Liver (tissue), 9 donors: ENCODE measurements around the gene LMLN. TPM values are rescaled to one million over a fixed set of nuclear protein-coding genes. Genes with fewer than 3 reads are reported as not detected.

Source experiments
- DNase-seq: peaks from one replicate; pipeline ENCODE4 v3.0.0-alpha.2; 2017; ENCODE audit warnings: low spot score
- H3K27ac ChIP-seq, 2 donors: one replicate each; pipeline ENCODE4 v1.7.0; 2013; ENCODE audit warnings: inconsistent platforms in 2 of 2, low read length in 2 of 2, control low read depth in 1 of 2, low read depth in 1 of 2, mild to moderate bottlenecking in 1 of 2
- H3K27me3 ChIP-seq, 4 donors: one replicate each; pipeline versions ENCODE4 v1.6.1 to v1.7.0; 2013; ENCODE audit warnings: low read length in 3 of 4, inconsistent platforms in 1 of 4, mild to moderate bottlenecking in 1 of 4, moderate library complexity in 1 of 4; ENCODE audit not compliant: control insufficient read depth in 4 of 4, insufficient read depth in 4 of 4
- H3K36me3 ChIP-seq, 4 donors: one replicate each; pipeline versions ENCODE4 v1.6.1 to v1.7.0; 2013; ENCODE audit warnings: low read length in 3 of 4, mild to moderate bottlenecking in 3 of 4, low read depth in 1 of 4, moderate library complexity in 1 of 4; ENCODE audit not compliant: control insufficient read depth in 4 of 4, insufficient read depth in 3 of 4
- H3K4me1 ChIP-seq, 4 donors: one replicate each; pipeline versions ENCODE4 v1.6.1 to v1.7.0; 2013; ENCODE audit warnings: low read length in 3 of 4, mild to moderate bottlenecking in 3 of 4, moderate library complexity in 1 of 4; ENCODE audit not compliant: control insufficient read depth in 4 of 4, insufficient read depth in 4 of 4
- H3K4me3 ChIP-seq, 3 donors: one replicate each; pipeline versions ENCODE4 v1.6.1 to v1.7.0; 2013; ENCODE audit warnings: low read length in 3 of 3, control low read depth in 1 of 3, low read depth in 1 of 3, mild to moderate bottlenecking in 1 of 3
- H3K9ac ChIP-seq, 2 donors: one replicate each; pipeline ENCODE4 v1.7.0; 2013; ENCODE audit warnings: low read length in 2 of 2, mild to moderate bottlenecking in 2 of 2, moderate library complexity in 2 of 2, control low read depth in 1 of 2, low read depth in 1 of 2
- H3K9me3 ChIP-seq, 4 donors: one replicate each; pipeline versions ENCODE4 v1.6.1 to v1.7.0; 2013; ENCODE audit warnings: low read length in 3 of 4; ENCODE audit not compliant: control insufficient read depth in 4 of 4
- ATF3 ChIP-seq: IDR thresholded peaks from 2 replicates; pipeline ENCODE4 v1.6.1; 2016; ENCODE audit warnings: antibody characterized with exemption
- CTCF ChIP-seq: fragments of 150-350 bp; IDR thresholded peaks from 2 replicates; pipeline ENCODE4 v1.5.1; 2017; ENCODE audit warnings: improper control_type of control experiment, low read depth, low read length; ENCODE audit not compliant: missing input control
- EGR1 ChIP-seq, 2 donors: IDR thresholded peaks; 2 replicates each; pipeline ENCODE4 v1.6.1; 2016 to 2018; ENCODE audit warnings: antibody characterized with exemption in 2 of 2, low read depth in 2 of 2
- FOXA1 ChIP-seq: IDR thresholded peaks from 2 replicates; pipeline ENCODE4 v1.6.1; 2016; ENCODE audit warnings: antibody characterized with exemption
- FOXA2 ChIP-seq: IDR thresholded peaks from 2 replicates; pipeline ENCODE4 v1.6.1; 2016; ENCODE audit warnings: antibody characterized with exemption
- GABPA ChIP-seq, 2 donors: IDR thresholded peaks in 1 of 2; conservative IDR thresholded peaks in 1 of 2; 2 replicates each; pipeline ENCODE4 v1.6.1; 2016; ENCODE audit warnings: antibody characterized with exemption in 2 of 2, mild to moderate bottlenecking in 1 of 2, moderate library complexity in 1 of 2
- HNF4A ChIP-seq, 2 donors: conservative IDR thresholded peaks; 2 replicates each; pipeline ENCODE4 v1.6.1; 2016; ENCODE audit warnings: antibody characterized with exemption in 2 of 2, mild to moderate bottlenecking in 2 of 2
- HNF4G ChIP-seq: IDR thresholded peaks from 2 replicates; pipeline ENCODE4 v1.6.1; 2016; ENCODE audit warnings: antibody characterized with exemption
- JUND ChIP-seq, 2 donors: IDR thresholded peaks; 2 replicates each; pipeline ENCODE4 v1.6.1; 2016; ENCODE audit warnings: antibody characterized with exemption in 2 of 2
- MAX ChIP-seq: IDR thresholded peaks from 2 replicates; pipeline ENCODE4 v1.6.1; 2016; ENCODE audit warnings: antibody characterized with exemption
- NR2F2 ChIP-seq: IDR thresholded peaks from 2 replicates; pipeline ENCODE4 v1.6.1; 2016; ENCODE audit warnings: antibody characterized with exemption
- RAD21 ChIP-seq, 2 donors: IDR thresholded peaks; 2 replicates each; pipeline ENCODE4 v1.6.1; 2016; ENCODE audit warnings: antibody characterized with exemption in 2 of 2, mild to moderate bottlenecking in 2 of 2
- REST ChIP-seq: IDR thresholded peaks from 2 replicates; pipeline ENCODE4 v1.6.1; 2016; ENCODE audit warnings: antibody characterized with exemption, mild to moderate bottlenecking
- RXRA ChIP-seq, 2 donors: IDR thresholded peaks; 2 replicates each; pipeline ENCODE4 v1.6.1; 2017 to 2018; ENCODE audit warnings: antibody characterized with exemption in 2 of 2, mild to moderate bottlenecking in 1 of 2
- SP1 ChIP-seq: IDR thresholded peaks from 2 replicates; pipeline ENCODE4 v1.6.1; 2018; ENCODE audit warnings: antibody characterized with exemption, mild to moderate bottlenecking
- TAF1 ChIP-seq: conservative IDR thresholded peaks from 2 replicates; pipeline ENCODE4 v1.6.1; 2016; ENCODE audit warnings: antibody characterized with exemption, mild to moderate bottlenecking
- YY1 ChIP-seq: IDR thresholded peaks from 2 replicates; pipeline ENCODE4 v1.6.1; 2016; ENCODE audit warnings: antibody characterized with exemption, mild to moderate bottlenecking
- ZBTB33 ChIP-seq: IDR thresholded peaks from 2 replicates; pipeline ENCODE4 v1.6.1; 2016; ENCODE audit warnings: antibody characterized with exemption
- WGBS: extraction: QIAGEN DNeasy Blood & Tissue Kit; methylation state at CpG from one replicate; pipeline ENCODE4 v1.1.7; 2013; 5-methylcytosine and 5-hydroxymethylcytosine counted together
- polyA plus RNA-seq, 2 donors: library from polyadenylated mRNA; stranded (reverse) in 1 of 2; unstranded in 1 of 2; fragments of 200-250 nt in 1 of 2; fragments of >200 nt in 1 of 2; fragmentation: Nextera tagmentation in 1 of 2; extraction: Ambion mirVana in 1 of 2; gene quantifications; one replicate each; pipeline versions ENCODE4 v1.2.1 to v1.2.3, GENCODE V29; 2013 to 2015
- total RNA-seq, 2 donors: library from RNA; depleted of rRNA; stranded (reverse); fragments of >200 nt; gene quantifications; one replicate each; pipeline ENCODE4 v1.2.3, GENCODE V29; 2014
- donor health status: healthy.
- donor health status: healthy.
- donor health status: healthy.
- donor health status: healthy.
- donor health status: healthy.

Gene LMLN
- total and polyA plus RNA-seq, 4 donors, result 0.90 to 3.2 (median 1.8) TPM

GRCh38 chr3:198021320-198021719, 61.3 kb downstream of the LMLN start:
- Histone ChIP-seq H3K4me3 (no peak overlapping the region), H3K4me1 (no peaks in the 10 kb centered on the region), H3K9ac (no peak overlapping the region), H3K36me3 (no peaks in the 10 kb centered on the region), H3K27ac (no peak overlapping the region), H3K9me3 (no peaks in the 10 kb centered on the region), H3K27me3 (no peaks in the 10 kb centered on the region)
- 94% methylated on average over 5 of the region's 5 CpGs for WGBS
- TF ChIP-seq HNF4A (conservative IDR thresholded peaks at IDR 0.05), result no peak
- no peak for DNase-seq

- no peak overlapping the region for H3K27ac ChIP-seq
- H3K4me3 ChIP-seq, result no peak overlapping the region
- no peak overlapping the region for H3K9ac ChIP-seq
- H3K4me1 ChIP-seq, result no peaks in the 10 kb centered on the region
- H3K27me3 ChIP-seq, result no peaks in the 10 kb centered on the region
- no peaks in the 10 kb centered on the region for H3K36me3 ChIP-seq
- DNase-seq, result no peak
- 94% methylated on average over 3 of the region's 3 CpGs for WGBS
- no peaks in the 10 kb centered on the region for H3K9me3 ChIP-seq
- no peak for TF ChIP-seq EGR1 (IDR thresholded peaks at IDR 0.05; ENCODE audit: low read depth in 2 of 2)
These were observed 62.6 kb downstream of the LMLN start for GRCh38 chr3:198022604-198023003.

- no peaks in the 10 kb centered on the region for H3K9me3 ChIP-seq
- H3K4me3 ChIP-seq, result no peak overlapping the region
- H3K9ac ChIP-seq, result no peak overlapping the region
- no peak for DNase-seq
- no peak for TF ChIP-seq ATF3
- H3K4me1 ChIP-seq, result no peaks in the 10 kb centered on the region
- WGBS, result 90% methylated on average over 8 of the region's 8 CpGs
- no peaks in the 10 kb centered on the region for H3K36me3 ChIP-seq
- H3K27me3 ChIP-seq, result no peaks in the 10 kb centered on the region
- no peak overlapping the region for H3K27ac ChIP-seq
These were observed 65.6 kb downstream of the LMLN start for GRCh38 chr3:198025644-198026043.

- no peaks in the 10 kb centered on the region for H3K9me3 ChIP-seq
- WGBS, result 93% methylated on average over 5 of the region's 5 CpGs
- H3K27ac ChIP-seq, result no peak overlapping the region
- no peaks in the 10 kb centered on the region for H3K4me1 ChIP-seq
- H3K9ac ChIP-seq, result no peak overlapping the region
- DNase-seq, result no peak
- H3K4me3 ChIP-seq, result no peak overlapping the region
- H3K27me3 ChIP-seq, result no peaks in the 10 kb centered on the region
- peaks cover 0 to 3% (median 0%) of the 10 kb centered on the region in 4 donors for H3K36me3 ChIP-seq
- TF ChIP-seq YY1 (no peak), TAF1 (no peak), JUND (IDR thresholded peaks at IDR 0.05) (no peak), NR2F2 (no peak), MAX (no peak), FOXA2 (no peak), HNF4A (conservative IDR thresholded peaks at IDR 0.05) (no peak), ATF3 (no peak), SP1 (no peak), CTCF (no peak), FOXA1 (no peak), REST (no peak), ZBTB33 (no peak), RAD21 (IDR thresholded peaks at IDR 0.05) (no peak), GABPA (IDR thresholded peaks at IDR 0.05 in 1 of 2, conservative IDR thresholded peaks at IDR 0.05 in 1 of 2) (no peak), HNF4G (no peak), RXRA (IDR thresholded peaks at IDR 0.05) (no peak)
These were observed 66.6 kb downstream of the LMLN start for GRCh38 chr3:198026620-198027019.
